HepG2 (cell line): ENCODE data around the gene CRYGA. TPM values are rescaled to one million over a fixed set of nuclear protein-coding genes. Genes with fewer than 3 reads are reported as not detected.

Experiments
- BCL6 ChIP-seq: IDR thresholded peaks from 2 replicates; pipeline ENCODE4 v1.6.1; 2016; ENCODE audit warnings: missing genetic modification reagents, missing compliant biosample characterization
- DMAP1 ChIP-seq: IDR thresholded peaks from 2 replicates; pipeline ENCODE4 v1.6.1; 2016
- DNMT3B ChIP-seq: conservative IDR thresholded peaks from 2 replicates; pipeline ENCODE4 v1.6.1; 2016; ENCODE audit warnings: missing biosample characterization, control low read depth
- IKZF1 ChIP-seq: fragments of 450-650 bp; IDR thresholded peaks from 2 replicates; pipeline ENCODE4 v1.7.1; 2016
- NCOA2 ChIP-seq: sonication (generic); formaldehyde crosslinking; IDR thresholded peaks from 2 replicates; pipeline ENCODE4 v1.8.0; 2022; ENCODE audit warnings: inconsistent platforms
- NFKB2 ChIP-seq: sonication (generic); formaldehyde crosslinking; IDR thresholded peaks from 2 replicates; pipeline ENCODE4 v1.4.0; 2020; ENCODE audit warnings: missing genetic modification reagents, borderline replicate concordance
- PLSCR1 ChIP-seq: sonication (generic); formaldehyde crosslinking; IDR thresholded peaks from 2 replicates; pipeline ENCODE4 v1.5.0; 2020; ENCODE audit warnings: missing genetic modification reagents, mild to moderate bottlenecking, borderline replicate concordance
- SMAD1 ChIP-seq: sonication (generic); formaldehyde crosslinking; IDR thresholded peaks from 2 replicates; pipeline ENCODE4 v1.4.0; 2020; ENCODE audit warnings: missing genetic modification reagents, low read depth, mild to moderate bottlenecking, borderline replicate concordance
- SOX13 ChIP-seq, 3 experiments: fragments of 450-650 bp in 1 of 3; sonication (generic) in 1 of 3; formaldehyde crosslinking in 1 of 3; IDR thresholded peaks in 2 of 3; conservative IDR thresholded peaks in 1 of 3; 2 replicates each; pipeline versions ENCODE4 v1.5.0 to v1.6.1; 2016 to 2020; ENCODE audit warnings: antibody characterized with exemption in 1 of 3, mild to moderate bottlenecking in 1 of 3, missing compliant biosample characterization in 1 of 3, missing genetic modification reagents in 1 of 3, moderate library complexity in 1 of 3
- TAF15 ChIP-seq: fragments of 200-400 bp; formaldehyde crosslinking; IDR thresholded peaks from one replicate; pipeline ENCODE4 v1.6.1; 2018; ENCODE audit warnings: mild to moderate bottlenecking, low read depth, low read length; ENCODE audit not compliant: poor library complexity, severe bottlenecking
- TBX3 ChIP-seq: fragments of 450-650 bp; IDR thresholded peaks from 2 replicates; pipeline ENCODE4 v1.6.1; 2017; ENCODE audit warnings: antibody characterized with exemption, mild to moderate bottlenecking, inconsistent platforms, borderline replicate concordance
- THAP11 ChIP-seq: IDR thresholded peaks from 2 replicates; pipeline ENCODE4 v1.6.1; 2016; ENCODE audit warnings: missing biosample characterization, missing genetic modification reagents
- THAP9 ChIP-seq: sonication (generic); formaldehyde crosslinking; IDR thresholded peaks from 2 replicates; pipeline ENCODE4; 2020; ENCODE audit warnings: missing genetic modification reagents, mild to moderate bottlenecking, borderline replicate concordance
- ZNF251 ChIP-seq: sonication (generic); formaldehyde crosslinking; IDR thresholded peaks from 2 replicates; pipeline ENCODE4 v1.9.0; 2021; ENCODE audit warnings: mild to moderate bottlenecking, missing genetic modification reagents
- ZNF44 ChIP-seq: sonication (generic); formaldehyde crosslinking; IDR thresholded peaks from 2 replicates; pipeline ENCODE4 v1.5.1; 2020; ENCODE audit warnings: mild to moderate bottlenecking, missing genetic modification reagents
- ZNF446 ChIP-seq: sonication (generic); formaldehyde crosslinking; IDR thresholded peaks from 2 replicates; pipeline ENCODE4 v1.5.0; 2020; ENCODE audit warnings: mild to moderate bottlenecking, missing genetic modification reagents
- ZNF484 ChIP-seq: sonication (generic); formaldehyde crosslinking; IDR thresholded peaks from 2 replicates; pipeline ENCODE4 v1.5.1; 2020; ENCODE audit warnings: mild to moderate bottlenecking, low read depth, missing genetic modification reagents, borderline replicate concordance
- ZNF496 ChIP-seq: sonication (generic); formaldehyde crosslinking; IDR thresholded peaks from 2 replicates; pipeline ENCODE4 v1.8.1; 2023; ENCODE audit warnings: mild to moderate bottlenecking, moderate library complexity, missing genetic modification reagents; ENCODE audit not compliant: insufficient replicate concordance
- ZNF503 ChIP-seq: sonication (generic); formaldehyde crosslinking; IDR thresholded peaks from 2 replicates; pipeline ENCODE4 v1.4.0; 2020; ENCODE audit warnings: missing genetic modification reagents
- ZNF788 ChIP-seq: sonication (generic); formaldehyde crosslinking; IDR thresholded peaks from 2 replicates; pipeline ENCODE4 v1.5.0; 2020; ENCODE audit warnings: mild to moderate bottlenecking, missing genetic modification reagents, borderline replicate concordance
- polyA plus RNA-seq, 8 experiments: library from polyadenylated mRNA; depleted of rRNA in 3 of 8; stranded (reverse) in 7 of 8; unstranded in 1 of 8; fragments of >200 nt; fragmentation: Illumina TruSeq in 4 of 8; extraction: Trizol in 4 of 8; gene quantifications; 2 replicates each; pipeline versions ENCODE4 v1.2.1 to v1.2.3, GENCODE V29; 2011 to 2016; ENCODE audit warnings: low read depth in 4 of 8, missing spikeins in 1 of 8, mixed read lengths in 1 of 8; ENCODE audit not compliant: insufficient read depth in 1 of 8
- total RNA-seq, 5 experiments: library from RNA; depleted of rRNA; stranded (reverse); fragments of >200 nt; fragmentation: Illumina TruSeq; extraction: Trizol; gene quantifications; 2 replicates each; pipeline ENCODE4 v1.2.3, GENCODE V29; 2016; ENCODE audit warnings: low read depth in 1 of 5
- TF ChIP-seq, protein P1 (sequence below): IDR thresholded peaks from 2 replicates; pipeline ENCODE4 v1.6.1; 2016; ENCODE audit warnings: mild to moderate bottlenecking

The CRYGA gene
- total and polyA plus RNA-seq, 2 of the 13 experiments (the other 11 are each of a cell fraction or from before 2014, with no cell fraction given), result not detected

- peak; percentile 40 for TF ChIP-seq BCL6 (CRISPR knock-in tag)
- TF ChIP-seq, protein P1, sequence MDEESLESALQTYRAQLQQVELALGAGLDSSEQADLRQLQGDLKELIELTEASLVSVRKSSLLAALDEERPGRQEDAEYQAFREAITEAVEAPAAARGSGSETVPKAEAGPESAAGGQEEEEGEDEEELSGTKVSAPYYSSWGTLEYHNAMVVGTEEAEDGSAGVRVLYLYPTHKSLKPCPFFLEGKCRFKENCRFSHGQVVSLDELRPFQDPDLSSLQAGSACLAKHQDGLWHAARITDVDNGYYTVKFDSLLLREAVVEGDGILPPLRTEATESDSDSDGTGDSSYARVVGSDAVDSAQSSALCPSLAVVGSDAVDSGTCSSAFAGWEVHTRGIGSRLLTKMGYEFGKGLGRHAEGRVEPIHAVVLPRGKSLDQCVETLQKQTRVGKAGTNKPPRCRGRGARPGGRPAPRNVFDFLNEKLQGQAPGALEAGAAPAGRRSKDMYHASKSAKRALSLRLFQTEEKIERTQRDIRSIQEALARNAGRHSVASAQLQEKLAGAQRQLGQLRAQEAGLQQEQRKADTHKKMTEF (CRISPR knock-in tag), result peak; percentile 81
- TF ChIP-seq DNMT3B (CRISPR knock-in tag), result peak; percentile 67; the same call in 1 of the 2 replicates
- peak; percentile 29; the same call in 1 of the 2 replicates for TF ChIP-seq NCOA2 (CRISPR knock-in tag)
- TF ChIP-seq ZNF446 (CRISPR knock-in tag), result no peak
- TF ChIP-seq THAP9 (CRISPR knock-in tag), result no peak
- peak; percentile 47; the same call in 1 of the 2 replicates for TF ChIP-seq DMAP1
- TF ChIP-seq ZNF503 (CRISPR knock-in tag), result 0 out of 2 replicates have a peak, but pooled peaks have one; percentile 42
- no peak for TF ChIP-seq IKZF1
- no peak for TF ChIP-seq ZNF44
- no peak for TF ChIP-seq TBX3
- TF ChIP-seq THAP11 (CRISPR knock-in tag), result peak; percentile 45; the same call in 1 of the 2 replicates
- TF ChIP-seq ZNF788 (CRISPR knock-in tag), result peak; percentile 43; the same call in 1 of the 2 replicates
- TF ChIP-seq ZNF251 (CRISPR knock-in tag), result no peak
- no peak for TF ChIP-seq SMAD1 (CRISPR knock-in tag)
- TF ChIP-seq NFKB2 (CRISPR knock-in tag), result no peak
- no peak for TF ChIP-seq TAF15
- TF ChIP-seq PLSCR1 (CRISPR knock-in tag), result no peak
- TF ChIP-seq ZNF496 (CRISPR knock-in tag), result no peak
- 0 out of 2 replicates have a peak, but pooled peaks have one; percentile 11 for TF ChIP-seq SOX13 (IDR thresholded peaks at IDR 0.05)
- TF ChIP-seq SOX13 (CRISPR knock-in tag; conservative IDR thresholded peaks at IDR 0.05 in 1 of 2, IDR thresholded peaks at IDR 0.05 in 1 of 2), result peak in 1 of 2 experiments; percentile 60; a peak in 2 of 4 replicates
- TF ChIP-seq ZNF484 (CRISPR knock-in tag), result no peak
Observed at GRCh38 chr2:208129744-208130711, 33.4 kb downstream of the CRYGA start, which contains the start of gene CRYGC (continued).
